HepG2 (cell line): ENCODE results near the gene INO80. TPM values are rescaled to one million over a fixed set of nuclear protein-coding genes. Genes with fewer than 3 reads are reported as not detected.

Experiments used
- ATAC-seq: fragments of 200-7000 bp; cut with Tn5 transposase; 3 replicates; pipeline ENCODE4 v1.9.1; 2020; ENCODE audit warnings: mild to moderate bottlenecking, moderate library complexity
- BruUV-seq: library from RNA; stranded (reverse); fragments of 400-500 nt; replicated peaks from 2 replicates; lab custom pipeline; 2021; lab: Mats Ljungman, UMichigan
- CTCF ChIA-PET: fragments of 300-600 bp; formaldehyde crosslinking; extraction: SDS; loops from one replicate; lab custom pipeline; 2021; ENCODE audit warnings: low total read pairs, inconsistent platforms, low intra/inter-chr PET ratio; lab: Yijun Ruan, JAX
- POLR2A ChIA-PET: fragments of 350-600 bp; sonication (Branson Sonifier 250); formaldehyde crosslinking; loops from one replicate; lab custom pipeline; 2020; ENCODE audit warnings: antibody characterized with exemption, inconsistent platforms; lab: Yijun Ruan, JAX
- DNase-seq: peaks from one replicate; pipeline ENCODE4 v3.0.0-alpha.2; 2015; ENCODE audit warnings: low spot score
- FAIRE-seq: peaks from 3 replicates; lab custom pipeline; 2011; peaks lifted over from hg19 to GRCh38; lab: Jason Lieb, UNC
- H2AFZ ChIP-seq: one replicate; pipeline ENCODE4 v1.6.1; 2011; ENCODE audit warnings: low read length, inconsistent platforms
- H3K27ac ChIP-seq: fragments of 300-600 bp; 3 replicates; pipeline ENCODE4 v1.8.0; 2011; ENCODE audit warnings: mixed run types, mild to moderate bottlenecking, mixed read lengths, low read length, inconsistent platforms; ENCODE audit not compliant: insufficient read depth; ENCODE audit errors: extremely low read length
- H3K27me3 ChIP-seq, 2 experiments: fragments of 200-600 bp in 1 of 2; 2 replicates in 1 of 2; 3 replicates in 1 of 2; pipeline versions ENCODE4 v1.6.0 to v1.8.0; 2011; ENCODE audit warnings: low read length in 2 of 2, mild to moderate bottlenecking in 2 of 2, moderate library complexity in 2 of 2, inconsistent platforms in 1 of 2; ENCODE audit not compliant: insufficient read depth in 2 of 2, control insufficient read depth in 1 of 2
- H3K36me3 ChIP-seq, 2 experiments: fragments of 200-600 bp in 1 of 2; replicated peaks in 1 of 2; 2 replicates in 1 of 2; 3 replicates in 1 of 2; pipeline versions ENCODE4 v1.5.1 to v1.8.0; 2011; ENCODE audit warnings: low read length in 2 of 2, inconsistent platforms in 1 of 2; ENCODE audit not compliant: insufficient read depth in 2 of 2, control insufficient read depth in 1 of 2
- H3K4me1 ChIP-seq: 2 replicates; pipeline ENCODE4 v1.5.1; 2012; ENCODE audit warnings: low read length, inconsistent platforms; ENCODE audit not compliant: insufficient read depth
- H3K4me2 ChIP-seq: 2 replicates; pipeline ENCODE4 v1.6.0; 2011; ENCODE audit warnings: low read depth, low read length, inconsistent platforms
- H3K4me3 ChIP-seq, 3 experiments: fragments of 200-600 bp in 1 of 3; sonication (generic), shearing (Covaris generic) in 1 of 3; replicated peaks in 1 of 3; 2 replicates each; pipeline ENCODE4 v1.5.1; 2011 to 2016; ENCODE audit warnings: low read length in 3 of 3, inconsistent platforms in 2 of 3, low read depth in 2 of 3, mild to moderate bottlenecking in 2 of 3, control low read depth in 1 of 3, mixed read lengths in 1 of 3; ENCODE audit not compliant: insufficient read depth in 1 of 3
- H3K79me2 ChIP-seq: one replicate; pipeline ENCODE4 v1.6.1; 2011; ENCODE audit warnings: low read length, inconsistent platforms; ENCODE audit not compliant: insufficient read depth
- H3K9ac ChIP-seq: 2 replicates; pipeline ENCODE4 v1.6.0; 2011; ENCODE audit warnings: mild to moderate bottlenecking, low read depth, low read length, inconsistent platforms; ENCODE audit not compliant: insufficient read depth
- H3K9me3 ChIP-seq: 2 replicates; pipeline ENCODE4 v1.5.1; 2012; ENCODE audit warnings: mild to moderate bottlenecking, low read length
- H4K20me1 ChIP-seq: 2 replicates; pipeline ENCODE4 v1.6.0; 2011; ENCODE audit warnings: inconsistent platforms, mild to moderate bottlenecking, low read length, moderate library complexity; ENCODE audit not compliant: insufficient read depth
- HNRNPUL1 ChIP-seq: fragments of 200-400 bp; formaldehyde crosslinking; IDR thresholded peaks from 2 replicates; pipeline ENCODE4 v1.6.1; 2017; ENCODE audit warnings: low read depth, mild to moderate bottlenecking, low read length, moderate library complexity
- SOX6 ChIP-seq, 2 experiments: fragments of 450-650 bp in 1 of 2; sonication (generic) in 1 of 2; formaldehyde crosslinking in 1 of 2; IDR thresholded peaks; 2 replicates each; pipeline versions ENCODE4 v1.4.0 to v1.6.1; 2017 to 2020; ENCODE audit warnings: antibody characterized with exemption in 1 of 2, mild to moderate bottlenecking in 1 of 2, missing genetic modification reagents in 1 of 2
- ZNF121 ChIP-seq: sonication (generic); formaldehyde crosslinking; IDR thresholded peaks from 2 replicates; pipeline ENCODE4 v1.5.0; 2020; ENCODE audit warnings: mild to moderate bottlenecking, missing genetic modification reagents
- ZNF660 ChIP-seq: sonication (generic); formaldehyde crosslinking; IDR thresholded peaks from 2 replicates; pipeline ENCODE4 v1.5.1; 2020; ENCODE audit warnings: mild to moderate bottlenecking, low read depth, missing genetic modification reagents, borderline replicate concordance
- ZNF7 ChIP-seq: IDR thresholded peaks from 2 replicates; pipeline ENCODE4 v1.6.1; 2016; ENCODE audit warnings: missing biosample characterization, missing genetic modification reagents
- ZSCAN21 ChIP-seq: sonication (generic); formaldehyde crosslinking; IDR thresholded peaks from 2 replicates; pipeline ENCODE4 v1.8.0; 2022; ENCODE audit warnings: mild to moderate bottlenecking, missing genetic modification reagents, moderate library complexity, borderline replicate concordance
- WGBS: methylation state at CpG from one replicate; pipeline ENCODE4 v1.1.6; 2017; ENCODE audit warnings: low lambda C conversion rate; 5-methylcytosine and 5-hydroxymethylcytosine counted together
- in situ Hi-C: cut with HindIII; loops from 2 replicates; pipeline ENCODE4 v1.10.0; 2017; ENCODE audit warnings: low pct_unique_long_range_greater_than_20kb; ENCODE audit not compliant: extremely low pct_ligation_motif_present
- intact Hi-C: fragments of 100-400 bp; cut with micrococcal nuclease; formaldehyde crosslinking; loops from one replicate; pipeline ENCODE4 v1.10.0; 2022; ENCODE audit not compliant: unreplicated experiment
- polyA plus RNA-seq, 8 experiments: library from polyadenylated mRNA; depleted of rRNA in 3 of 8; stranded (reverse) in 7 of 8; unstranded in 1 of 8; fragments of >200 nt; fragmentation: Illumina TruSeq in 4 of 8; extraction: Trizol in 4 of 8; gene quantifications; 2 replicates each; pipeline versions ENCODE4 v1.2.1 to v1.2.3, GENCODE V29; 2011 to 2016; ENCODE audit warnings: low read depth in 4 of 8, missing spikeins in 1 of 8, mixed read lengths in 1 of 8; ENCODE audit not compliant: insufficient read depth in 1 of 8
- total RNA-seq, 5 experiments: library from RNA; depleted of rRNA; stranded (reverse); fragments of >200 nt; fragmentation: Illumina TruSeq; extraction: Trizol; gene quantifications; 2 replicates each; pipeline ENCODE4 v1.2.3, GENCODE V29; 2016; ENCODE audit warnings: low read depth in 1 of 5
- TF ChIP-seq, protein P1 (sequence below), 2 experiments: sonication (generic) in 1 of 2; formaldehyde crosslinking in 1 of 2; IDR thresholded peaks; 2 replicates each; pipeline versions ENCODE4 v1.4.0 to v1.6.1; 2016 to 2020; ENCODE audit warnings: borderline replicate concordance in 1 of 2, low read depth in 1 of 2, mild to moderate bottlenecking in 1 of 2, missing genetic modification reagents in 1 of 2

INO80 gene
- total and polyA plus RNA-seq, 2 of the 13 experiments (the other 11 are each of a cell fraction or from before 2014, with no cell fraction given) = 3.6 to 14.8 TPM

GRCh38 chr15:41048852-41049251 lies 67.2 kb downstream of the INO80 start:
- no peak overlapping the region for H3K9ac ChIP-seq
- H3K4me2 ChIP-seq = no peak overlapping the region
- H3K27me3 ChIP-seq = no peaks in the 10 kb centered on the region
- ChIA-PET POLR2A (no interaction called here), CTCF (no interaction called here)
- no peaks in the 10 kb centered on the region for H3K9me3 ChIP-seq
- FAIRE-seq (peak; percentile 37), DNase-seq (no peak), ATAC-seq (no peak)
- no peaks in the 10 kb centered on the region for H3K79me2 ChIP-seq
- H4K20me1 ChIP-seq = no peaks in the 10 kb centered on the region
- in situ Hi-C loops = no loop called here
- H3K4me1 ChIP-seq = peaks cover 19% of the 10 kb centered on the region
- peaks cover 15 to 68% of the 10 kb centered on the region in 2 experiments for H3K36me3 ChIP-seq
- TSS peak; percentile 39 for BruUV-seq
- WGBS = 5% methylated on average over 1 of the region's 1 CpG
- no peak for TF ChIP-seq ZNF660 (CRISPR knock-in tag)
- H3K4me3 ChIP-seq = no peak overlapping the region
- intact Hi-C loops = no loop called here
- no peak overlapping the region for H3K27ac ChIP-seq
- no peak overlapping the region for H2AFZ ChIP-seq

DNA sequence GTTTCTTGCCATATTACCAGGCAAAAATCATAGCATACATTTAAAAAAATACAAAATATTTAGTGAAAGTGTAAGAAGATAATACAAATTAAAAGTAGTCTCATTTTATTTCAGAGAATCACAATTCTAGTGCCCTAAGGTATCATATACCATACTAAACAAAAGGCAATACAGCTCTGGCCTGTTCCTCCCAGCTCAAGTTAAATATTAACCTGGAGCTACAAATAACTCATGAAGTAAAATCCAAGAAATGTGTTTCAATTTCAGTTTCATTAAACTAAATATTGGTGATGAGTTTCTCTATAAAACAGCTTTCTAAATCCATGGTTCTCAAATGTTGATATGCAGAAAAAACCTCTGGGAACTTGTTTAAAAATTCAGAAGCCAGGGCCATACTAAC lies 67.7 kb downstream of the INO80 start:
- Histone ChIP-seq H2AFZ (no peak overlapping the region), H3K9me3 (no peaks in the 10 kb centered on the region), H3K4me2 (no peak overlapping the region), H3K79me2 (no peaks in the 10 kb centered on the region), H3K9ac (no peak overlapping the region), H4K20me1 (no peaks in the 10 kb centered on the region), H3K27ac (no peak overlapping the region), H3K4me3 (no peak overlapping the region), H3K36me3 (peaks cover 15 to 69% of the 10 kb centered on the region in 2 experiments), H3K4me1 (peaks cover 19% of the 10 kb centered on the region), H3K27me3 (no peaks in the 10 kb centered on the region)
- BruUV-seq = no TSS peak
- FAIRE-seq = peak; percentile 49
- TF ChIP-seq SOX6 (IDR thresholded peaks at IDR 0.05) (no peak), SOX6 (CRISPR knock-in tag; IDR thresholded peaks at IDR 0.05) (no peak), HNRNPUL1 (0 out of 2 replicates have a peak, but pooled peaks have one; percentile 40), ZNF121 (CRISPR knock-in tag) (peak; percentile 71), ZSCAN21 (CRISPR knock-in tag) (no peak), ZNF7 (no peak)
- TF ChIP-seq, protein P1, sequence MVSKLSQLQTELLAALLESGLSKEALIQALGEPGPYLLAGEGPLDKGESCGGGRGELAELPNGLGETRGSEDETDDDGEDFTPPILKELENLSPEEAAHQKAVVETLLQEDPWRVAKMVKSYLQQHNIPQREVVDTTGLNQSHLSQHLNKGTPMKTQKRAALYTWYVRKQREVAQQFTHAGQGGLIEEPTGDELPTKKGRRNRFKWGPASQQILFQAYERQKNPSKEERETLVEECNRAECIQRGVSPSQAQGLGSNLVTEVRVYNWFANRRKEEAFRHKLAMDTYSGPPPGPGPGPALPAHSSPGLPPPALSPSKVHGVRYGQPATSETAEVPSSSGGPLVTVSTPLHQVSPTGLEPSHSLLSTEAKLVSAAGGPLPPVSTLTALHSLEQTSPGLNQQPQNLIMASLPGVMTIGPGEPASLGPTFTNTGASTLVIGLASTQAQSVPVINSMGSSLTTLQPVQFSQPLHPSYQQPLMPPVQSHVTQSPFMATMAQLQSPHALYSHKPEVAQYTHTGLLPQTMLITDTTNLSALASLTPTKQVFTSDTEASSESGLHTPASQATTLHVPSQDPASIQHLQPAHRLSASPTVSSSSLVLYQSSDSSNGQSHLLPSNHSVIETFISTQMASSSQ (IDR thresholded peaks at IDR 0.05; ENCODE audit: low read depth) = peak; percentile 47; the same call in 1 of the 2 replicates
- TF ChIP-seq, protein P1 (CRISPR knock-in tag; IDR thresholded peaks at IDR 0.05; ENCODE audit: borderline replicate concordance) = no peak; the same call in 1 of the 2 replicates
- ATAC-seq = peak; percentile 47; the same call in 2 of the 3 replicates
- ChIA-PET POLR2A (no interaction called here), CTCF (no interaction called here)
- peak; percentile 21 for DNase-seq
- intact Hi-C loops (no loop called here), in situ Hi-C loops (no loop called here)
